PC-9 (cell line): ENCODE data around the gene CILP2.

Experiments
- CTCF ChIP-seq: fragments of 200-600 bp; sonication (generic); conservative IDR thresholded peaks from 2 replicates; pipeline ENCODE4 v1.6.1; 2017; ENCODE audit warnings: mixed run types, antibody characterized with exemption, mild to moderate bottlenecking, moderate library complexity
- EZH2 ChIP-seq: fragments of 200-600 bp; sonication (generic); IDR thresholded peaks from 2 replicates; pipeline ENCODE4 v1.8.0; 2017; ENCODE audit warnings: antibody characterized with exemption, low read depth

- no peak for TF ChIP-seq CTCF
- TF ChIP-seq EZH2 = no peak
Measured at GRCh38 chr19:19542507-19542906, 4.4 kb downstream of the CILP2 start.
